HCEC 1CT (cell line): ENCODE data around the gene PRKD1.
A peak's percentile ranks its signal among the peaks of the same experiment; 100 is the strongest.
"Not testable (repeated sequence)": the region's sequence is repeated elsewhere in the genome, so short reads cannot be mapped to it uniquely, and the experiment has no call there.

ENCODE experiments used
- DNase-seq: peaks from one replicate; pipeline ENCODE4 v3.0.0-alpha.2; 2017

The PRKD1 gene

DNA sequence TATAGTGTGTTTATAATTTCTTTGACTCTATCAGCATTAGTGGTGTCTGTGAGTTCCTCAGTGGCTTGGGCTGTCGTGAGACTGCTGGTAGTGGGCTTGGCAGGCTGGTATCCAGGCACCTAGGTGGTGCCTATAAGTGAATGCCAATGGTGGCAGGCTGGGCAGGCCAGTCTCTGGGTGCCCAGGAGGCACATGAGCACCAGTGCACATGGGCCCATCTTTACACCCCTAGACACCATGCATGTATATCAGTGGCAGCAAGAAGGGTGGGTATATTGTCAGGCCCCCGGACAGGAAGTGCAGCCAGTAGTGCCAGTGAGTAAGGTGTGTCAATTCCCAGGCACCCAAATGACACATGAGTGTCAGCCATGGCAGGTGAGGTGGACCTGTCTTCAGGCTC is 138.2 kb downstream of the PRKD1 start:
- DNase-seq = no peak

DNA sequence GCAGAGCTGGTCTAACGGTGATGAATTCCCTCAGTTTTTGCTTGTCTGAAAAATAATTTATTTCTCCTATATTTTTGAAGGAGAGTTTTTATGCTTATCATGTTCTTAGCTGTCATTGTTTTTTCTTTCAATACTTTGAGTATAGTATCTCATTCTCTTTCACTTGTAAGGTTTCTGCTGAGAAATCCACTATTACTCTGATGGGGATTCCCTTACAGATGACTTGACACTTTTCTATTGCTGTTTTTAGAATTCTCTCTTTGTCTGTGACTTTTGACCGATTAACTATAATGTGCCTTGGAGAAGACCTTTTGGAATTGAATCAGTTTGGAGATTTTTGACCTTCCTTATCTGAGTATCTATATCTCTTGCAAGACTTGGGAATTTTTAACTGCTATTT is 139.6 kb downstream of the PRKD1 start:
- DNase-seq = no peak

DNA sequence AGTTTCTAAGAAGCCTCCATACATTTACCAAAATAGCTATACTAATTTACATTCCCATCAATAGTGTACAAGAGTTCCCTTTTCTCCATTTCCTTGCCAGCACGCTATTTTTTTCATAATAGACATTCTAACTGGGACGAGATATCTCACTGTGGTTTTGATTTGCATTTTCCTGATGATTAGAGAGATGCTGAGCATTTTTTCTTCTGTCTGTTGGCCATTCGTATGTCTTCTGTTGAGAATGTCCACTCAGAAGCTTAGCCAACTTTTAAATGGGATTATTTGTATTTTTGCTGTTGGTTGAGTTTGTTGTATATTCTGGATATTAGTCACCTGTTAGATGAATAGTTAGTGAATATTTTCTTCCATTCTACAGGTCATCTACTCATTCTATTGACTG is 144.1 kb downstream of the PRKD1 start:
- no peak for DNase-seq

DNA sequence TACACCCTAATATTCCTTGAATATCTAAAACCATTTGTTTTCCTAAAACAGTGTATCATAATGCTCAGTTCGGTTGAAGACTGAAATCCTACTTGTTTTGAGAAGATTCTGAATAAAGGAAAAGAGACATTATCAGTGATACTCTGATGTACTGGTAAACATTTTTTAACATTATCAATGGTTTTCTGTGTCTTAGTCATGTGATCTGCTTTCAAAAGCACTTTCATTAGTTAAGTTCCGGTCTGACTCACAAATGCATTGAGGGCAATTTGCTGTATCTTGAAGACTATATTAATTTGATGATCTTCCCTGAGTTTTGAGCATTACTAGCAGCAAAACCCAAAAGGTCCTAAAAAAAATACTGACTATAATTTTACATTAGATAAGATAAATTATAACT is 145.6 kb downstream of the PRKD1 start:
- DNase-seq = no peak

DNA sequence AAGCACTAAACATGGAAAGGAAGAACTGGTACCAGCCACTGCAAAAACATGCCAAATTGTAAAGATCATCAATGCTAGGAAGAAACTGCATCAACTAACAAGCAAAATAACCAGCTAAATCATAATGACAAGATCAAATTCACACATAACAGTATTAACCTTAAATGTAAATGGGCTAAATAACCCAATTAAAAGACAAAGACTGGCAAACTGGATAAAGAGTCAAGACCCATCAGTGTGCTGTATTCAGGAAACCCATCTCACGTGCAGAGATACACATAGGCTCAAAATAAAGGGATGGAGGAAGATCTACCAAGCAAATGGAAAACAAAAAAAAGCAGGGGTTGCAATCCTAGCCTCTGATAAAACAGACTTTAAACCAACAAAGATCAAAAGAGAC is 150.5 kb downstream of the PRKD1 start:
- not testable (repeated sequence) for DNase-seq

DNA sequence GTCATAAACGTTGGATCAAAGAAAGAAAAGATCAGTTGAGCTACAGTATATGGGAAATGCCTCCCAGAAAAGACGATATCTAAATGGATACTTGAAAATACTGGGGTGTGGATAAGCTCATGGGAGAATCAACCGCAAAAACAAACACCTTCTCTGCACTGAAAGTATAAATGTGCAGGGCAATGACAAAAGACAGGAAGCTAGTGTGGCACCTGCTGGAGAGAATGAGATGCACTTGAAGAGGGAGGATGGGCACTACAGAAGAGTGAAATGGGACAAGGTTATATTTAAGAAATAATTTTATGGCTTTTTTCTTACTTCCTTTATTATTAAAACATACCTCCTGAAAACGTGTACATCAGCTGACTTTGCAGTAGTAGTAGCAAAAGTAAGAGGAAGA is 153.7 kb downstream of the PRKD1 start:
- no peak for DNase-seq

DNA sequence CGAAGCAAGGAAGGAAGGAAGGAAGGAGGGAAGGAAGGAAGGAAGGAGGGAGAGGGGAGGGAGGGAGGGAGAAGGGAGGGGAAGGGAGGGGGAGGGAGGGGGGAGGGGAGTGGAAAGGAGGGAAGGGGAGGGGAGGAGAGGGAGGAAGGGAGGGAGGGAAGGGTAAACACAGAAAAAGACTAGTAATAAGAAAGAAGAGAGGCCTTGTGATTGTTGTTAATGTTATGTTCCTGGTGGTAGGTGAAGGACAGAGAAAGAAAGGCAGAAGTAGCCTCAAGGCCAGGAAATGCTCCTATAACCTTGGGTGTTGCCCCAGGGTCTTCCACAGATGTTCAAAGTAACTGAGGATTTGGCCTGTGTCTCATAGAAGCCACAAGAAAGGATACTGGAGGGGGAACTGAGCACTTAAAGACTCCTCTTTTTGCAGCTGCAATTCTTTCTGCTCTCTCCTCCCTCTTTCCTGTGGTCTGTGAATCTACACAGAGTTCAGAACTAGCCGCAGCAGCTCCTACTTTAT is 164.2 kb downstream of the PRKD1 start:
- DNase-seq = no peak

DNA sequence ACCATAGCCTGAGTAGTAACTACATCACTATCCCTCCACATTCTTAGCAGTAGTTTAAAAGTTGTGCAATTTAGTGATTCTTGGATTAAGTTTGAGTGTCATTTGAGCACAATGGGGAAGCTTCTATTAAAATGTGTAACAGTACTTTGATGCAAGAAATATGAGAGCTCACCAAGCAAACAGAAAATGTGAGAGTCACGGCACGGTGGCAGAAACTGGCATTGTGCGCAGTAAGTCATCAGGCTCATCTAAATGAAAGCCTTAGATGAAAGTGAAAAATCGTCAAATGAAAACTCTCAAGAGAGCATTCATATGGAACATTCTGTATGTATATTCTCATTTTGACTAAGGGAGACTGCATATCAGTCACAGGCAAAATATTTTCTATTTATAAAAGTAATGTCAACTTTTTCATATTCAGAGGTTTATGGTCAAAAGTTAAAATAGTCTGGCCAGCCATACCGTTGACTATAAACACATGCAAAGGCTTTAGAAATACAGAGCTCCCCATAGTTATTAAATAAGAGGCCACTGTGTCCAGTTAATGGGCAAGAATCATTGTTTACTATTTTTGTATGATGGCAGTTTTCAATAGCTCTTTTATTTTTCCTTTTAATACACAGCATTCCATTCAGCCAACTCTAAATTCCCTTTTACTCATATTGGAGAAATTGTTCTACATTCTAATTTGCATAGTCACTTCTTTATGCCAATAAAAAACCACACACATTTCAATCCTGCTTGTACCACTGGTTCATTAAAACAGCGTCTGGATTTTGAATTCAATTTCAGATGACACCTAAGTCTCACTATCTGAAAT is 167.9 kb downstream of the PRKD1 start:
- DNase-seq = peak; percentile 24

DNA sequence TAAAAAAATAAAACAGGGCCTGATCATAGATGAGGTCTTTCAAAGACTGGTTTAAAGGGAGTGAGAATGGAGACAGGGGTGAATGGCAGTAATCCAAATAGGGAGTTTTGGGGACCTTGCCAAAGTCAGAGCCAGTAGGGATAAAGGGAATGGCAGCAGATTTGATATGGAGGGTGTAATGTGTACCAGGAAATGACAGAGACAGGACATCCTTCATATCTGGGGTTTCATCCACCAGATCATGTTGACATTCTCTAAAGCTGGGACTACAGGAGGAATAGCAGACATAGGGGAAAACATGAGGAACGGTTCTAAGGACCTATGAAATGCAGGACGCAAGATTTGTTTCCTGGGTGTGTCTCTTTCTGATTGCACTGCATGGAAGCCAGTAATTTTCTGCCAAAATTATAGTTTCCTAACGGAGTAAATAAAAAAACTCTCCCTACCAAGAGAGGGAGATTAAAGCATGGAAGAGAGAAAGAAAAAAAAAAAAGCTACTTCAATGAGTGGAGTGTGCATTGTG is 169.9 kb downstream of the PRKD1 start:
- no peak for DNase-seq

DNA sequence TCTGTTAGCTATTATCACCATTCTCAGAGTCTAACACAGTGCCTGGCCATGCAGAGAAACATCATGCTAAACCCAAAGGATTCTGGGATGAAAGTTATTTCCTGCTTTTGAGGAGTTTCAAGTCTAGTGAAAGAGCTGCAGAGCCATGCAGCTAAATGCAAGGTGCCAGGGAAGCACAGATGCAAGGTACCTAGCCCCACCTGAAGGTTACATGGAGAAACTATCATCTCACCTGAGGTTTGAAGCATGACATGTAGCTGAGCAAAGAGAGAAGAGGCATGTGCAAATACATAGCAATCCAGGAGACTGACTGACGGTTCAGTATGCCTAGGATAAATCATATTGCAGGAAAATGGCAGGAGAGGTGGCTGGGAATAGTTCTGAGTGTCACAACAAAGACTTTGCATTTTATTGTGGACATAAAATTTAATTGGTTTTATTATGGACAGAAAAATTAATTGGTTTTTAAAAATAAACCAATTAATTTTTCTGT is 170.4 kb downstream of the PRKD1 start:
- DNase-seq = no peak

DNA sequence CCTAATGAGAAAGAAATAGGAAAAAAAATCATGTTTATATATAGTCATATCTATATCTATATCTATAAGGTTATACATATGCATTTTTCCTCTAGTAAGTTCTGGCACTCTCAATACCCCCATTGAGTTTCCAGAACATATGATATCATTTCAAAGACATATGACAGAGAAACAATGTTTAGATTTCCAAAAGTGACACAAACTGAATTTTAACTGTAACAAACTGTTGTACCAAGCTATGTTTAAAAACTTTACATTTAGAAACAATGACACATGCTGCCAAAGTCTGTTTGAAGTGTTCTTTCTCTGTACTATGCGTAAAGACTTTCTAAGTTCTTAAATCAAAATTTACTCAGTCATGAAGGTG is 171.6 kb downstream of the PRKD1 start:
- no peak for DNase-seq

DNA sequence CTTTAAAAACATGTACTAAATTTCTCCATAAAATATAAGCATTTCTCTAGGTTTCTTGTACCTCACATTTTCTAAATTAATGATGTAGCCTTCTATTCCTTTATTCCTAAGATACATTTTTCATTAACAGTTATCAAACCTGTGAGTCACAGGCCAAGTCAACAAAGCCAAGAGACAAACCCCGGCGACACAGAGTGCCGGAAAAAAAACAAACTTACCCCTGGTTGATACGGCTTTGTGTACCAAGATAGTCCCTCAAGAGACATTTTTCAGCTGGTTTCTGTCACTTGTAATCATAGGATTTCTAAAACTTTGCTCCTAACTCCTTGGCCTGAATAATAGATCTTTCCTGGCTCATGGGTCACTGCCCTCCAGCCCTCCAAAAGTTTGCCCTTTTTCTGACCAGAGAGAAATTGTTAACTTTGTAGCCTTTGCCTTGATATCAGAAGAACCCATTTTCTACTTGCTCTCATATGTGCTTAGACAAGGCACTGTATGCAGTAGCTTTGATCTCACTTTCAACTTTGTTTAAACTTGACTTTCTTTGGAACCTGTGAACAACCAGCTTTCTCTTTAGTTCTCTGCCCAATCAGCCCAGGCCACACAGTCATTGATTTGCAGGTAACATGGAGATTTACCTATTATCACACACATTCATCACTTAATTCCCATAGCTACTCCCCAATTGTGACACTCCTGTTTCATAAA is 172.2 kb downstream of the PRKD1 start:
- no peak for DNase-seq

DNA sequence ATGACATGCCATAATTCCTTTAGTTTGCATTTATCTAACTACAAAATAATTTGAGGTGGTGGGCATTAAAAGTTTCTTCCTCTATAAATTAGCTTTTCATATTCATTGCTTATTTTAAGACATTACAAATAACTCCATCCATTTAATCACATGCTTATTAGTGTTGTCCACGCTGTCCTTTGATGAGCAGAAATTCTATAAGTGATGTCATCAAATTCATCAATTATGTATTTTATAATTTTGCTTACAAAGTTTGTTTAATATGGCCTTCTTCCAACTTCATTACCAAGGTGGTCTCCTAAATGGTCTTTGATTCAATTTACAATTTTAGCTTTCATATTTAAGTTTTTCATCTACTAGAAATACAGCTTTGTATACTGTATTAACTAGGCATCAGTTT is 173.5 kb downstream of the PRKD1 start:
- no peak for DNase-seq

DNA sequence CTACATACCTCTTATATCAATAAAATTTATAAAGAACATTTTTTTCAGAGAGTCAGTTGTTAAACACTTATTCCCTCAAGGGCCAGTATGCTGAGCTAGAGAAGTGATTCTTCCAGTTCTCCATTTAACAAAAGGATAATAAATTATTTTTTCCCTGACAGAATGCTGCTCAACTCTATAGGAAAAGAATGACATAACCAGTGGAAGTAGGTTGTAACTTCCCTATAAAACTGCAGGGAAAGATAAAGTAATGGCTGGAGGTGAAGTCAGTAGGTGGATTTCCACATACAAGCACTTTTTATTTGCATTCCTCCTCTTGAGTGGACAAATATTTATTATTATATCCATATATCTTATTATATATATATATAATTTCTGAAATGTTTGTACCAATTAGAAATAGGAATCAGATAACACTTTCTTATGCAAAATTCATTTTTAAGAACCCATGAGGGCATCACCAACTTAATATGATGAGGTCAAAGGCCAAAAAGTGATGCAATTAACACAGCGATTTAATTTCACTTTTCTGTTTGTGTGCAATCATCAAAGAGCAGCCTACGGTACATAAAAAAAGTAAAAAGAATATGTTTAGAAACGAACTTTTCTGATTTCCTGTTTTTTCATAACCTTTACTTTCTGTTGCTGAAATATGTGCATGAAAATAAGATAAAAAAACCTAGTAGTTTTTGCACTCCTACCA is 175.3 kb downstream of the PRKD1 start:
- no peak for DNase-seq

DNA sequence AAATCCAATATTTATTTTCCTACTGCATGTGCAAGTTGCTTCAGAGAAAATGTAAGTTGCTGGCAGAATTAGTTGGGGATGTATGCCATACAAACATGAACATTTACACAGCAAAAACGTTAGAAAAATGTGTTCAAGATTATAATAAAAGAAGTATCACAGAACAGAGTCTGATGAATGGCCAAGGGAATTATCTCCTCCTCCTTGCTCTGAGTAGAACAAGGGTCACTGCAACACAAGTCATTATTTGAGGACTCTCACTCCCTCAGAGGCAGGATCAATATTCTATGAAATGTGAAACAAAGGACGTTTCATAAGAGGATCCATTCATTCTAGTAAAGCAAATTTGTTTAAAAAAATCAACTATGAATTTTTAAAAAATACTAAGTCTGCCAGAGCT is 177.8 kb downstream of the PRKD1 start:
- no peak for DNase-seq

DNA sequence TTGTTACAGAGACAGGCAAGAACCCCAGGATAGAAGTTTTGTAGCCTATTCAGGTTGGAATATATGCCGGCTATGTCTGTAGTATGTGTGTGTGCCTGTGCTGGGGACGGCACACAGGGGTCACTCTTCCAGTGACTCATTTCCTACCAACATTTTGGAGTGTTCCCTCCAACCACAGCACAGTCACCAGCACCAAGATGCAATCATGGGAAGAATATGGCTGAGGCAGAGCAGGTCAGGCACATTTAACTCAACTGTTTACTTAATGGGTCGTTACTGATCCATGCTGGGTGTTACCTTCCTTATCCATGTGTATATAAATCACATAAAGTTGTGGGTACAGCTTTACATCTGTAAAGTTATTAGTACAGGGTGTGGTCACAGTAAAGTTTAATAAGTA is 178.3 kb downstream of the PRKD1 start:
- DNase-seq = peak; percentile 89

DNA sequence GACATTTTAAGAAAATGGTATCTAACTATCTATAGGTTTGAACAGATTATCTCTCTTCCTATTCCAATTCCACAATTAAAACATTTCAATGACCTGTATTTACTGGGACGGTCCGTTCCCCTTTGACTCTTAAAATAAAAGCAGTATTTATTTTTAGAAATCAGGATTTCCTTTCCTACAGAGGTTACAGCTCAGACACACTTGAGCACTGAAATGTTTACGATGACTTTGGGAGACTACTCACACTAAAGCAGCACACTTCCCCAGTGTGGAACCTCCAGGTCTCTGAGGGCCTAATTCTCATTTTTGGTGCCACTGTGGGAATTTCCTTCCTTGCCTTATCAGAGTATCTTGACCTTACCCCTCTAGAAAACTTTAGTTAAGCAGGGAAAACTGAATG is 181.8 kb downstream of the PRKD1 start:
- no peak for DNase-seq

DNA sequence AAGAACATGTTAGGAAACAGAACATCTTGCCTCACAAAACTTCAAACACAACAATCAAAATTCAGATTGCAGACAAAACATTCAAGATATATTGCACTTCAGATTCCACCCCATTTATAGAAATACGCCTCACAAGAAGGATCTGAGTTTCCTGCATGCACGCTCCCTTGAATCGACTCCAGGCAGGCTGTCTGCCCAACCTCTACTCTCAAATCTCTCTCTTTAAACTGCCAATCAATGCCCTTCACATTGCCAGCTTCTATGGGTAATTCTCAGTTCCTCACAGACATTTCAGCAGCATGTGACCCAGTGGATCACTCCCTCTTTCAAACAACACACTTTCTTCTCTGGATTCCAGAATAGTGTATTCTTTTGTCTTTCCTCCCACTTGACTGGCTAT is 184.1 kb downstream of the PRKD1 start:
- DNase-seq = no peak

DNA sequence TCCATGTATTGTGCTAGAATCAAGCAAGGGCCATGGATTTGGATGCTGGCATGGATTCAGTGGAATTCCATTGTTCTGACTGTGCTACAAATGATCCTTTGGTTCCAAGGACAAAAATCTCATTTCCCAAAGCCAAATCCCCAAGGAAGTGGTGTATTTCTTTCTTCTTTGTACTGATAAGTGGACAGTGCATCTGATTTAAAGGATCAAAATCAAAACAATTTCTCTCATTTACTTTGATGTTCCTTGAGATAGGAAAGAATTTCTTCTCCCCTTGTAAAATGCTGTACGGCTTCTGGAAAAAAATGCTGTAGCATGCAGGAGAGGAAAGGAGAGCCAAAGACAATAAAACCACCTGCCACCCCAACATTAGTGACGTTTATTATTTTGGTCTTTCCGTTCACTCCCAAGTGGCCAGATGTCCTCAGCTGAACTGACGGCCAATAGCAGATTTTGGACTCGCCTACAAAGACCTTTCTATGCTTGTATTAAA is 185.7 kb downstream of the PRKD1 start:
- peak; percentile 48 for DNase-seq

DNA sequence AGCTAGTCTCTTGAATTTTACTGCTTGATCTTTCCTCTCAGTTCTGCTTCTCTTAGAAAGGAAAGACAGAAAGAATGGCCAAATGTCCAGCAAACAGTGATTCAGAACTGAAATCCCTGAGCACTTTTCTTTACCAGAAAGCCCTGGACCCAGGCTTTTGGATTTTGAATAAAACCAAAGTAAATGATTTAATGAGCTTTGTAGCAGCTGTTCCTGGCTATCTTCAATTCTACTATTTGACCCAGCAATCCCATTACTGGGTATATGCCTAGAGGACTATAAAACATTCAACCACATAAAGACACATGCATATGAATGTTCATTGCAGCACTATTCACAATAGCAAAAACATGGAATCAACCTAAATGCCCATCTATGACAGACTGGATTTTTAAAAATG is 187.2 kb downstream of the PRKD1 start:
- no peak for DNase-seq

DNA sequence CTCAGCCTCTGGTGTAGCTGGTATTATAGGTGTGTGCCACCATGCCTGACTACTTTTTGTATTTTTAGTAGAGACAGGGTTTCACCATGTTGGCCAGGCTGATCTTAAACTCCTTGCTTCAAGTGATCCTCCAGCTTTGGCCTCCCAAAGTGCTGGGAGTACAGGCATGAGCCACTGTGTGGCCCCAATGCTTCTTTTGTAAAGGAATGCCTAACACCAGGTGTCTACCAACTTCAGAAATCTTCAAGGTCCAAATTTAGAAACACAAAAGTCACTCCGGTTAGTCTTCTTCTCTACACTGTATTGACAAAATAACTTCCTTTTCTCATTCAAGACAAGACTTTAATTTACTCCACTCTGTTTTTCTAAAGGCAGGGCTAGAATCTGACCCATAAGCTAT is 188.7 kb downstream of the PRKD1 start:
- no peak for DNase-seq

DNA sequence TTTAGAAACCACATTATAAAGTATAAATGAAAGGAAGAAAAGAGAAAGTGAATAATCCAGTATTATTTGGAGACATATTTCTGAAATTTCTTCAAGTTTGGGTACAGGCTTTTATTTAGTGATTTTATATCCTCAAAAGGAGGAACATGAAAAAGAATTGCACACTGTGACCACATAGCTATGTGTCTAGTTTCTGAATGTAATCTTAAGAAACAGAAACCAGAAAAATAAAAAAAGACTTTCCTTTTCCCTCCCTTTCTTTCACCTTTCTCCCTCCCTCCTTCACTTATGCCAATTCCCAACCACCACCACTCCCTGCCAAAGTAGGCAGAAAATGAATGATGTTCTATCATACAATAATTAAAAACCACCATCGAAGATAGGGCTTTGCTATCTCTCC is 189.6 kb downstream of the PRKD1 start:
- no peak for DNase-seq

DNA sequence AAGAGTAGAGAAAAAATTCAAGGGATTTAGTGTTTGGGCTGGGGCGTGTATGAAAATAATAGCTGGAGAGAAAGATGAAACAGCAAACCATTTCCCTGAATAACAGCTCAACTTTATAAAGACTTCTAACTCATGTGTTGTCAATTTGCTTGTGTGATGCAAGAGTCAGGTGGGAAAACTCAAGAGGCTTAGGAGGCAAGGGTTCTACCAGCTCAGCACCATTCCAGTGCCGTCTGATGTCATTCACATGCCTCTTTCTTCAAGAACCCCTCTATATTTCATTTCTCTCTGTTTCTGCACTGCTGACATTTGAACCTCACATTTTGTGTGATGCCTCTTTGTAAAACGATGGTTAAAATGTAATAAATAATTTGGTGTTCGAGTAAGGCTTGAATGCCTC is 192.2 kb downstream of the PRKD1 start:
- no peak for DNase-seq
